HepG2 (cell line): Measurements from ENCODE around the gene TPX2. TPM values are rescaled to one million over a fixed set of nuclear protein-coding genes. Genes with fewer than 3 reads are reported as not detected.

Experiments
- KDM4B ChIP-seq: sonication (generic); formaldehyde crosslinking; IDR thresholded peaks from 2 replicates; pipeline ENCODE4 v1.4.0; 2020; ENCODE audit warnings: missing genetic modification reagents
- KLF15 ChIP-seq: sonication (generic); formaldehyde crosslinking; IDR thresholded peaks from 2 replicates; pipeline ENCODE4 v1.8.1; 2023; ENCODE audit warnings: borderline replicate concordance, mild to moderate bottlenecking, inconsistent platforms, missing genetic modification reagents, mixed read lengths
- NAIF1 ChIP-seq: sonication (generic); formaldehyde crosslinking; IDR thresholded peaks from 2 replicates; pipeline ENCODE4 v1.5.0; 2020; ENCODE audit warnings: mild to moderate bottlenecking, missing genetic modification reagents, borderline replicate concordance
- NFKBIZ ChIP-seq: IDR thresholded peaks from 2 replicates; pipeline ENCODE4 v1.6.1; 2018; ENCODE audit warnings: missing genetic modification reagents, missing compliant biosample characterization
- SP1 ChIP-seq, 2 experiments: fragments of 450-650 bp in 1 of 2; sonication (generic) in 1 of 2; formaldehyde crosslinking in 1 of 2; IDR thresholded peaks; 2 replicates each; pipeline versions ENCODE4 v1.4.0 to v1.6.1; 2016 to 2020; ENCODE audit warnings: missing genetic modification reagents in 1 of 2
- ZBTB3 ChIP-seq: sonication (generic); formaldehyde crosslinking; IDR thresholded peaks from 2 replicates; pipeline ENCODE4 v1.4.0; 2020; ENCODE audit warnings: low read depth, mild to moderate bottlenecking, moderate library complexity, missing genetic modification reagents, borderline replicate concordance
- ZNF12 ChIP-seq: sonication (generic); formaldehyde crosslinking; IDR thresholded peaks from 2 replicates; pipeline ENCODE4 v1.5.0; 2020; ENCODE audit warnings: missing genetic modification reagents
- ZNF230 ChIP-seq: sonication (generic); formaldehyde crosslinking; IDR thresholded peaks from 2 replicates; pipeline ENCODE4 v1.4.0; 2020; ENCODE audit warnings: mild to moderate bottlenecking, missing genetic modification reagents
- ZNF3 ChIP-seq: IDR thresholded peaks from 2 replicates; pipeline ENCODE4 v1.7.0; 2017; ENCODE audit warnings: inconsistent platforms
- ZNF484 ChIP-seq: sonication (generic); formaldehyde crosslinking; IDR thresholded peaks from 2 replicates; pipeline ENCODE4 v1.5.1; 2020; ENCODE audit warnings: mild to moderate bottlenecking, low read depth, missing genetic modification reagents, borderline replicate concordance
- ZNF607 ChIP-seq: sonication (generic); formaldehyde crosslinking; IDR thresholded peaks from 2 replicates; pipeline ENCODE4 v1.5.1; 2020; ENCODE audit warnings: missing genetic modification reagents, mild to moderate bottlenecking, borderline replicate concordance
- ZNF615 ChIP-seq: sonication (generic); formaldehyde crosslinking; IDR thresholded peaks from 2 replicates; pipeline ENCODE4 v1.5.0; 2020; ENCODE audit warnings: mild to moderate bottlenecking, missing genetic modification reagents, borderline replicate concordance
- ZNF83 ChIP-seq: sonication (generic); formaldehyde crosslinking; IDR thresholded peaks from 2 replicates; pipeline ENCODE4 v1.4.0; 2020; ENCODE audit warnings: missing genetic modification reagents, mild to moderate bottlenecking, borderline replicate concordance
- ZSCAN21 ChIP-seq: sonication (generic); formaldehyde crosslinking; IDR thresholded peaks from 2 replicates; pipeline ENCODE4 v1.8.0; 2022; ENCODE audit warnings: mild to moderate bottlenecking, missing genetic modification reagents, moderate library complexity, borderline replicate concordance
- polyA plus RNA-seq, 8 experiments: library from polyadenylated mRNA; depleted of rRNA in 3 of 8; stranded (reverse) in 7 of 8; unstranded in 1 of 8; fragments of >200 nt; fragmentation: Illumina TruSeq in 4 of 8; extraction: Trizol in 4 of 8; gene quantifications; 2 replicates each; pipeline versions ENCODE4 v1.2.1 to v1.2.3, GENCODE V29; 2011 to 2016; ENCODE audit warnings: low read depth in 4 of 8, missing spikeins in 1 of 8, mixed read lengths in 1 of 8; ENCODE audit not compliant: insufficient read depth in 1 of 8
- total RNA-seq, 5 experiments: library from RNA; depleted of rRNA; stranded (reverse); fragments of >200 nt; fragmentation: Illumina TruSeq; extraction: Trizol; gene quantifications; 2 replicates each; pipeline ENCODE4 v1.2.3, GENCODE V29; 2016; ENCODE audit warnings: low read depth in 1 of 5
- TF ChIP-seq, protein P1 (sequence below): sonication (generic); formaldehyde crosslinking; IDR thresholded peaks from 2 replicates; pipeline ENCODE4 v1.9.0; 2022; ENCODE audit warnings: low read depth, missing genetic modification reagents
- TF ChIP-seq, protein P2 (sequence below): sonication (generic); formaldehyde crosslinking; IDR thresholded peaks from 2 replicates; pipeline ENCODE4 v1.8.1; 2023; ENCODE audit warnings: mild to moderate bottlenecking, inconsistent platforms, moderate library complexity, missing genetic modification reagents, borderline replicate concordance
- TF ChIP-seq, protein P3 (sequence below): sonication (generic); formaldehyde crosslinking; IDR thresholded peaks from 2 replicates; pipeline ENCODE4 v1.5.1; 2020; ENCODE audit warnings: missing genetic modification reagents, mild to moderate bottlenecking, borderline replicate concordance

The TPX2 gene
- total and polyA plus RNA-seq, 2 of the 13 experiments (the other 11 are each of a cell fraction or from before 2014, with no cell fraction given): 34.3 to 124 TPM

DNA sequence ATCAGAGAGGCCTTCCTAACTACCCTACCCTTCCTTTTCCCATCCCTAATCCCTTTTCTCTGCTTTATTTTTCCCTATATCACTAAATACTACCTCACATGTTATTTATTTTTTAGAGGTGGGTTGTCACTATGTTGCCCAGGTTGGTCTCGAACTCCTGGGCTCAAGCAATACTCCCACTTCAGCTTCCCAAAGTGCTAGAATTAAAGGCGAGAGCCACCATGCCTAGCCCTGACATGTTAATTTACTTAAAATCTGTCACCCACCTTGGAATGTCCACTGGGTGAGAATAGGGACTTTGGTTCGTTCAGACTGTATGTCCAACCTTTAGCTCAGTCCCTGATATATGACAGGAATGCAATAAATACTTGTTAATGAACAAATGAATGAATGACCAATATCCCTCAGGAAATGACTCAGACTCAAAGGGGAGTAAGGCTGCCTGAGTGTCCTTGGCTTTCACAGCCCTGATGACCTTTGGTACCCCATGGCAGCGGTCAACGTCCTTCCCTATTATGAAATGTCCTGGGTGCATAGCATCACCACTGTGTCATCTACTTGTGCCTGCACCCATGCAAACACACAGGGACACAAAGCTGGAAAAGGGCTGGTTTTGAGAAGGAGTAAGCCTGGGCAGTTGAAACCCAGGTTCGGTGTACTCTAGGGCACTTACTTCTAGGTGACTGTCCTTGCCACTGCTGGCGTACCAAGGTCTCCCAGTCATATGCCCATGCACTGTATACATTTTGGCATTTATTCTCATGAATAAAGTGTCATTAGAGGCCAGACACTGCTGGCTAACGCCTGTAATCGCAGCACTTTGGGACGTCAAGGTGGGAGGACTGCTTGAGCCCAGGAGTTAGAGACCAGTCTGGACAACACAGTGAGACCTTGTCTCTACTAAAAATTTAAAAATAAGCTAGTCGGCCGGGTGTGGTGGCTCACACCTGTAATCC, 43.0 kb upstream of the TPX2 start (continued):
- TF ChIP-seq ZNF607 (CRISPR knock-in tag) (peak; percentile 90), ZNF12 (CRISPR knock-in tag) (peak; percentile 90), ZNF615 (no peak), NAIF1 (CRISPR knock-in tag) (no peak; the same call in 1 of the 2 replicates), NFKBIZ (CRISPR knock-in tag) (peak; percentile 99), ZNF230 (CRISPR knock-in tag) (peak; percentile 67), ZBTB3 (peak; percentile 82; the same call in 1 of the 2 replicates), ZSCAN21 (CRISPR knock-in tag) (peak; percentile 99), ZNF3 (CRISPR knock-in tag) (peak; percentile 85), KLF15 (CRISPR knock-in tag) (no peak), ZNF83 (CRISPR knock-in tag) (no peak), KDM4B (CRISPR knock-in tag) (peak; percentile 99), SP1 (IDR thresholded peaks at IDR 0.05) (no peak), SP1 (CRISPR knock-in tag; IDR thresholded peaks at IDR 0.05) (peak; percentile 72), ZNF484 (CRISPR knock-in tag) (peak; percentile 50; the same call in 1 of the 2 replicates)
- TF ChIP-seq, protein P1, sequence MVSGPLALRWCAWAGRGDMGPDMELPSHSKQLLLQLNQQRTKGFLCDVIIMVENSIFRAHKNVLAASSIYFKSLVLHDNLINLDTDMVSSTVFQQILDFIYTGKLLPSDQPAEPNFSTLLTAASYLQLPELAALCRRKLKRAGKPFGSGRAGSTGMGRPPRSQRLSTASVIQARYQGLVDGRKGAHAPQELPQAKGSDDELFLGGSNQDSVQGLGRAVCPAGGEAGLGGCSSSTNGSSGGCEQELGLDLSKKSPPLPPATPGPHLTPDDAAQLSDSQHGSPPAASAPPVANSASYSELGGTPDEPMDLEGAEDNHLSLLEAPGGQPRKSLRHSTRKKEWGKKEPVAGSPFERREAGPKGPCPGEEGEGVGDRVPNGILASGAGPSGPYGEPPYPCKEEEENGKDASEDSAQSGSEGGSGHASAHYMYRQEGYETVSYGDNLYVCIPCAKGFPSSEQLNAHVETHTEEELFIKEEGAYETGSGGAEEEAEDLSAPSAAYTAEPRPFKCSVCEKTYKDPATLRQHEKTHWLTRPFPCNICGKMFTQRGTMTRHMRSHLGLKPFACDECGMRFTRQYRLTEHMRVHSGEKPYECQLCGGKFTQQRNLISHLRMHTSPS: peak; percentile 97
- TF ChIP-seq, protein P2, sequence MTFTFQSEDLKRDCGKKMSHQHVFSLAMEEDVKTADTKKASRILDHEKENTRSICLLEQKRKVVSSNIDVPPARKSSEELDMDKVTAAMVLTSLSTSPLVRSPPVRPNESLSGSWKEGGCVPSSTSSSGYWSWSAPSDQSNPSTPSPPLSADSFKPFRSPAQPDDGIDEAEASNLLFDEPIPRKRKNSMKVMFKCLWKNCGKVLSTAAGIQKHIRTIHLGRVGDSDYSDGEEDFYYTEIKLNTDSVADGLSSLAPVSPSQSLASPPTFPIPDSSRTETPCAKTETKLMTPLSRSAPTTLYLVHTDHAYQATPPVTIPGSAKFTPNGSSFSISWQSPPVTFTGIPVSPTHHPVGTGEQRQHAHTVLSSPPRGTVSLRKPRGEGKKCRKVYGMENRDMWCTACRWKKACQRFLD (CRISPR knock-in tag): no peak; the same call in 1 of the 2 replicates
- TF ChIP-seq, protein P3, sequence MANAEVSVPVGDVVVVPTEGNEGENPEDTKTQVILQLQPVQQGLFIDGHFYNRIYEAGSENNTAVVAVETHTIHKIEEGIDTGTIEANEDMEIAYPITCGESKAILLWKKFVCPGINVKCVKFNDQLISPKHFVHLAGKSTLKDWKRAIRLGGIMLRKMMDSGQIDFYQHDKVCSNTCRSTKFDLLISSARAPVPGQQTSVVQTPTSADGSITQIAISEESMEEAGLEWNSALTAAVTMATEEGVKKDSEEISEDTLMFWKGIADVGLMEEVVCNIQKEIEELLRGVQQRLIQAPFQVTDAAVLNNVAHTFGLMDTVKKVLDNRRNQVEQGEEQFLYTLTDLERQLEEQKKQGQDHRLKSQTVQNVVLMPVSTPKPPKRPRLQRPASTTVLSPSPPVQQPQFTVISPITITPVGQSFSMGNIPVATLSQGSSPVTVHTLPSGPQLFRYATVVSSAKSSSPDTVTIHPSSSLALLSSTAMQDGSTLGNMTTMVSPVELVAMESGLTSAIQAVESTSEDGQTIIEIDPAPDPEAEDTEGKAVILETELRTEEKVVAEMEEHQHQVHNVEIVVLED: peak; percentile 65; the same call in 1 of the 2 replicates
